Smooth muscle cell (in vitro differentiated cells): ENCODE measurements around the gene AJUBA. TPM values are rescaled to one million over a fixed set of nuclear protein-coding genes. Genes with fewer than 3 reads are reported as not detected.

Experiments
- DNase-seq: peaks from one replicate; lab custom pipeline; 2025; ENCODE audit not compliant: unreplicated experiment; lab: John Stamatoyannopoulos, UW
- H2AFZ ChIP-seq: fragments of 200-600 bp; sonication (generic); 2 replicates; pipeline ENCODE4 v1.6.0; 2016; ENCODE audit warnings: antibody characterized with exemption, low read depth, mild to moderate bottlenecking
- H3F3A ChIP-seq: fragments of 200-600 bp; sonication (generic); 2 replicates; pipeline ENCODE4 v1.6.0; 2017; ENCODE audit warnings: antibody characterized with exemption, low read depth
- H3K27ac ChIP-seq: fragments of 200-600 bp; sonication (generic); 2 replicates; pipeline ENCODE4 v1.5.1; 2016; ENCODE audit warnings: low read depth, mild to moderate bottlenecking
- H3K27me3 ChIP-seq: fragments of 200-600 bp; sonication (generic); 2 replicates; pipeline ENCODE4 v1.6.1; 2016; ENCODE audit warnings: low read depth, mild to moderate bottlenecking
- H3K36me3 ChIP-seq: fragments of 200-600 bp; sonication (generic); 2 replicates; pipeline ENCODE4 v1.5.1; 2016; ENCODE audit warnings: low read depth
- H3K4me1 ChIP-seq: fragments of 200-600 bp; sonication (generic); 2 replicates; pipeline ENCODE4 v1.5.1; 2016; ENCODE audit warnings: low read depth
- H3K4me2 ChIP-seq: fragments of 200-600 bp; sonication (generic); 2 replicates; pipeline ENCODE4 v1.6.0; 2016; ENCODE audit warnings: mild to moderate bottlenecking
- H3K4me3 ChIP-seq: fragments of 200-600 bp; sonication (generic); 2 replicates; pipeline ENCODE4 v1.5.1; 2016; ENCODE audit warnings: mild to moderate bottlenecking
- H3K79me2 ChIP-seq: fragments of 200-600 bp; sonication (generic); 2 replicates; pipeline ENCODE4 v1.6.0; 2016; ENCODE audit warnings: low read depth, mild to moderate bottlenecking
- H3K9ac ChIP-seq: fragments of 200-600 bp; sonication (generic); 2 replicates; pipeline ENCODE4 v1.6.0; 2016; ENCODE audit warnings: low read depth
- H3K9me3 ChIP-seq: fragments of 200-600 bp; sonication (generic); replicated peaks from 2 replicates; pipeline ENCODE4 v1.5.1; 2016; ENCODE audit warnings: low read depth
- H4K20me1 ChIP-seq: fragments of 200-600 bp; sonication (generic); 2 replicates; pipeline ENCODE4 v1.6.0; 2016; ENCODE audit warnings: low read depth
- WGBS: methylation state at CpG from one replicate; pipeline ENCODE4 v1.1.7; 2016; ENCODE audit warnings: low lambda C conversion rate; 5-methylcytosine and 5-hydroxymethylcytosine counted together
- polyA plus RNA-seq: library from polyadenylated mRNA; unstranded; fragments of >200 nt; fragmentation: Nextera tagmentation; extraction: Ambion mirVana; gene quantifications from 2 replicates; pipeline ENCODE4 v1.2.1, GENCODE V29; 2016
- total RNA-seq: library from RNA; depleted of rRNA; stranded (reverse); fragments of >200 nt; gene quantifications from 2 replicates; pipeline ENCODE4 v1.2.3, GENCODE V29; 2014
- TF ChIP-seq, protein P1 (sequence below): fragments of 200-600 bp; sonication (generic); IDR thresholded peaks from 2 replicates; pipeline ENCODE4 v1.5.1; 2017; ENCODE audit warnings: borderline replicate concordance, mild to moderate bottlenecking, antibody characterized with exemption; ENCODE audit not compliant: insufficient read depth, poor library complexity, severe bottlenecking

The AJUBA gene
- total and polyA plus RNA-seq, 2 experiments from 2014 or later = 19.8 to 20.7 TPM

GRCh38 chr14:22978981-22979671 is 3.2 kb downstream of the AJUBA start:
- peaks cover 44% of the 10 kb centered on the region for H3K4me1 ChIP-seq
- no peaks in the 10 kb centered on the region for H3K9me3 ChIP-seq
- no peaks in the 10 kb centered on the region for H3K27me3 ChIP-seq
- H3K4me2 ChIP-seq = peak overlapping the region; percentile 89
- peaks cover 24% of the 10 kb centered on the region for H3K79me2 ChIP-seq
- peak overlapping the region; percentile 92 for H3K4me3 ChIP-seq
- no peak overlapping the region for H2AFZ ChIP-seq
- peaks cover 15% of the 10 kb centered on the region for H4K20me1 ChIP-seq
- H3K27ac ChIP-seq = peak overlapping the region; percentile 92
- DNase-seq = no peak
- WGBS = 72% methylated on average over 5 of the region's 5 CpGs
- peaks cover 37% of the 10 kb centered on the region for H3F3A ChIP-seq
- no peak overlapping the region for H3K9ac ChIP-seq
- TF ChIP-seq, protein P1, sequence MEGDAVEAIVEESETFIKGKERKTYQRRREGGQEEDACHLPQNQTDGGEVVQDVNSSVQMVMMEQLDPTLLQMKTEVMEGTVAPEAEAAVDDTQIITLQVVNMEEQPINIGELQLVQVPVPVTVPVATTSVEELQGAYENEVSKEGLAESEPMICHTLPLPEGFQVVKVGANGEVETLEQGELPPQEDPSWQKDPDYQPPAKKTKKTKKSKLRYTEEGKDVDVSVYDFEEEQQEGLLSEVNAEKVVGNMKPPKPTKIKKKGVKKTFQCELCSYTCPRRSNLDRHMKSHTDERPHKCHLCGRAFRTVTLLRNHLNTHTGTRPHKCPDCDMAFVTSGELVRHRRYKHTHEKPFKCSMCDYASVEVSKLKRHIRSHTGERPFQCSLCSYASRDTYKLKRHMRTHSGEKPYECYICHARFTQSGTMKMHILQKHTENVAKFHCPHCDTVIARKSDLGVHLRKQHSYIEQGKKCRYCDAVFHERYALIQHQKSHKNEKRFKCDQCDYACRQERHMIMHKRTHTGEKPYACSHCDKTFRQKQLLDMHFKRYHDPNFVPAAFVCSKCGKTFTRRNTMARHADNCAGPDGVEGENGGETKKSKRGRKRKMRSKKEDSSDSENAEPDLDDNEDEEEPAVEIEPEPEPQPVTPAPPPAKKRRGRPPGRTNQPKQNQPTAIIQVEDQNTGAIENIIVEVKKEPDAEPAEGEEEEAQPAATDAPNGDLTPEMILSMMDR = no peak
- H3K36me3 ChIP-seq = no peaks in the 10 kb centered on the region

GRCh38 chr14:22978487-22978837 is 3.9 kb downstream of the AJUBA start:
- peak overlapping the region; percentile 7 for H3K4me3 ChIP-seq
- peaks cover 37% of the 10 kb centered on the region for H3F3A ChIP-seq
- peak overlapping the region; percentile 89 for H3K4me2 ChIP-seq
- peaks cover 24% of the 10 kb centered on the region for H3K79me2 ChIP-seq
- peaks cover 16% of the 10 kb centered on the region for H4K20me1 ChIP-seq
- no peaks in the 10 kb centered on the region for H3K27me3 ChIP-seq
- H3K36me3 ChIP-seq = no peaks in the 10 kb centered on the region
- WGBS = 79% methylated on average over 3 of the region's 3 CpGs
- no peak for DNase-seq
- peaks cover 44% of the 10 kb centered on the region for H3K4me1 ChIP-seq
- H3K9me3 ChIP-seq = no peaks in the 10 kb centered on the region
- TF ChIP-seq, protein P1 = no peak
- H2AFZ ChIP-seq = no peak overlapping the region
- peak overlapping the region; percentile 92 for H3K27ac ChIP-seq
- H3K9ac ChIP-seq = peak overlapping the region; percentile 58

DNA sequence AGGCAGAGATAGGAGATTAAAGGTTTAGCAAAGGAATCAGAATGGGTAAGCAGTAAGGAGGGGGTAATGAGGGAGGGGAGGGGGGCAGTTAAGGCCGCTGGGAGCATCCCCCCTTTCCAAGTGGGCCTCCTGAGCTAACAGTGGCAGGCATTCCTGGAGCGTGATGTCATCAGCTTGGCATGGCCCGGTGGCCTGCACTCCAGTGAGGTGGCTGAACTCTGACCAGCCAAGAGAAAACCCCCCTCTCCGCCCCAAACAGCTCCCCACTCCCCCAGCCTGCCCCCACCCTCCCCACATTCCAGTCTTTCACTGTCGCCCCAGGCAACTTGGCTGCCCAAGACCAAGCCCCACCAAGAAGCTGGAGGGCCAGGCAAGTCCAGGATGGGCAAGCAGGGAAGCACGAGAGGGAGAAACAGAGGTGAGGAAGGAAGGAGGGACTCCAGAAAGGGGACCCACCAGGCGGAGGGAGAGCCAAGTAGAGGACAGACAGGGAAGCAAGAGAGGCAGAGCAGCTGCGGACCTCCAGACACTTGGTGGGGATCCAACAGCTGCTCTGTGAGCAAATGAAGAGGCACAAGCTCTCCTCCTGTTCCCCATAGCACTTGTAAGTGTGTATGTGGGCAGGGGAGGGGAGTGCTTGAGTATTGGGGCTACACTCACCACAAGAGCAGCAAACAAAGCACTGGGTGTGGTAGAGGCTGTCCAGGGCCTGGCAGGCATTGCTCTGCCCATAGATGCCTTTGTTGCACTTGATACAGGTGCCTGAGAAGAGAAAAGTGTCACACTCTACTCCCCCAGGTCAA is 4.5 kb downstream of the AJUBA start:
- Histone ChIP-seq H2AFZ (no peak overlapping the region), H3K4me3 (peak overlapping the region; percentile 7), H3F3A (peaks cover 37% of the 10 kb centered on the region), H3K79me2 (peaks cover 24% of the 10 kb centered on the region), H3K27me3 (no peaks in the 10 kb centered on the region), H3K36me3 (no peaks in the 10 kb centered on the region), H3K27ac (peak overlapping the region; percentile 92), H3K4me2 (peak overlapping the region; percentile 89), H3K9ac (peak overlapping the region; percentile 58), H4K20me1 (peaks cover 20% of the 10 kb centered on the region), H3K9me3 (no peaks in the 10 kb centered on the region), H3K4me1 (peaks cover 44% of the 10 kb centered on the region)
- 6% methylated on average over 8 of the region's 8 CpGs for WGBS
- TF ChIP-seq, protein P1 = no peak
- DNase-seq = peak; percentile 31

- H4K20me1 ChIP-seq = peaks cover 20% of the 10 kb centered on the region
- H3K79me2 ChIP-seq = peaks cover 22% of the 10 kb centered on the region
- peaks cover 44% of the 10 kb centered on the region for H3K4me1 ChIP-seq
- no peak overlapping the region for H3K4me3 ChIP-seq
- peak overlapping the region; percentile 89 for H3K4me2 ChIP-seq
- H3K9me3 ChIP-seq = no peaks in the 10 kb centered on the region
- H3F3A ChIP-seq = peaks cover 37% of the 10 kb centered on the region
- TF ChIP-seq, protein P1 = no peak
- no peaks in the 10 kb centered on the region for H3K36me3 ChIP-seq
- DNase-seq = no peak
- H2AFZ ChIP-seq = no peak overlapping the region
- H3K9ac ChIP-seq = peak overlapping the region; percentile 33
- peak overlapping the region; percentile 92 for H3K27ac ChIP-seq
- no peaks in the 10 kb centered on the region for H3K27me3 ChIP-seq
Measured at GRCh38 chr14:22977434-22977683, 5.0 kb downstream of the AJUBA start.
